Heart left ventricle (tissue), 16 donors: Measurements from ENCODE around the gene ATP7B. TPM values are rescaled to one million over a fixed set of nuclear protein-coding genes. Genes with fewer than 3 reads are reported as not detected.

Experiments used
- ATAC-seq, 4 donors: fragments of 200-7000 bp; cut with Tn5 transposase; one replicate each; pipeline ENCODE4 v1.9.1; 2020 to 2022; ENCODE audit warnings: moderate library complexity in 4 of 4, mild to moderate bottlenecking in 3 of 4, moderate number of reproducible peaks in 1 of 4
- DNase-seq, 5 donors: peaks; one replicate each; pipeline ENCODE4 v3.0.0-alpha.2; 2020
- H3K27ac ChIP-seq, 12 donors: fragments of 200-600 bp; sonication (generic) in 4 of 12; one replicate each; pipeline versions ENCODE4 v1.5.0 to v1.8.0; 2016 to 2022; ENCODE audit warnings: mild to moderate bottlenecking in 2 of 12
- H3K27me3 ChIP-seq, 9 donors: fragments of 200-600 bp; sonication (generic) in 2 of 9; one replicate each; pipeline versions ENCODE4 v1.5.1 to v1.8.0; 2016 to 2022; ENCODE audit warnings: mild to moderate bottlenecking in 3 of 9
- H3K36me3 ChIP-seq, 9 donors: fragments of 200-600 bp; sonication (generic) in 2 of 9; one replicate each; pipeline versions ENCODE4 v1.5.0 to v1.8.0; 2018 to 2022; ENCODE audit warnings: mild to moderate bottlenecking in 2 of 9
- H3K4me1 ChIP-seq, 12 donors: fragments of 200-600 bp; sonication (generic) in 4 of 12; one replicate each; pipeline versions ENCODE4 v1.5.0 to v1.8.0; 2016 to 2022; ENCODE audit warnings: mild to moderate bottlenecking in 3 of 12
- H3K4me3 ChIP-seq, 12 donors: fragments of 200-600 bp; sonication (generic) in 4 of 12; one replicate each; pipeline versions ENCODE4 v1.5.0 to v1.8.0; 2017 to 2022; ENCODE audit warnings: mild to moderate bottlenecking in 9 of 12, moderate library complexity in 4 of 12
- H3K9me3 ChIP-seq, 12 donors: fragments of 200-600 bp; sonication (generic) in 4 of 12; one replicate each; pipeline versions ENCODE4 v1.5.0 to v1.8.0; 2016 to 2022; ENCODE audit warnings: mild to moderate bottlenecking in 1 of 12
- CTCF ChIP-seq, 12 donors: fragments of 200-600 bp; sonication (generic) in 4 of 12; IDR thresholded peaks; one replicate each; pipeline versions ENCODE4 v1.5.0 to v1.8.0; 2018 to 2022; ENCODE audit warnings: antibody characterized with exemption in 12 of 12, mild to moderate bottlenecking in 5 of 12
- POLR2A ChIP-seq, 2 donors: fragments of 450-650 bp; IDR thresholded peaks; one replicate each; pipeline ENCODE4 v1.6.1; 2017; ENCODE audit warnings: antibody characterized with exemption in 2 of 2, mild to moderate bottlenecking in 2 of 2, moderate library complexity in 2 of 2
- WGBS, 4 donors: extraction: QIAGEN DNeasy Blood & Tissue Kit in 2 of 4; methylation state at CpG; one replicate each; pipeline versions ENCODE4 v1.1.5 to v1.1.7; 2013 to 2018; 5-methylcytosine and 5-hydroxymethylcytosine counted together
- intact Hi-C, 10 donors: fragments of 100-400 bp; cut with DNase I; formaldehyde crosslinking; loops; one replicate each; pipeline versions ENCODE4 v1.11.1 to v1.14.2; 2022
- polyA plus RNA-seq, 2 donors: library from polyadenylated mRNA; stranded (reverse); fragments of 200-250 nt; gene quantifications; one replicate each; pipeline ENCODE4 v1.2.3, GENCODE V29; 2013
- total RNA-seq, 9 donors: library from RNA; depleted of rRNA in 2 of 9; stranded (reverse); fragments of >200 nt in 2 of 9; fragmentation: NEBNext Ultra II Directional in 3 of 9; extraction: Animal tissue kit (Norgen Biotek cat#: 25700) in 3 of 9; gene quantifications; one replicate each; pipeline versions ENCODE4 v1.1.0 to v1.2.4, GENCODE V29; 2016 to 2023
- donor health status: ischemic (EF 13 %, LVEDD 7.1; RV severe dilation, severe dysfunction).
- donor health status: healthy with polysubstance abuse.
- donor health status: DM: no; HTN: yes; CAD: no.
- donor health status: DM: no; HTN: no; CAD: no.
- donor health status: ischemic (EF 25% LVEDD 6.9; RV normal size, moderate dysfunction).
- donor health status: ischemic (EF 25% LVEDD 5.7; RV mildly dilated, moderate dysfunction).
- donor health status: healthy.
- donor health status: DM: yes; HTN: yes; CAD: no.
- donor health status: ischemic (EF 35%, LVEDD 5.7; RV mildly dilated, moderate dysfunction).
- donor health status: nonischemic (EF 11% LVEDD 7.7; RV severe dilation, severe dysfunction).
- donor health status: DM: yes; HTN: yes; CAD: no.
- donor health status: PGD.
- donor health status: ischemic (EF 29% LVEDD 5.4; RV normal size, mild dysfunction).
- donor health status: nonischemic (EF 23%, LVEDD 6.1; RV moderate dilation, normal function).

Gene ATP7B
- total and polyA plus RNA-seq, 11 donors = 2.7 to 11.4 (median 4.3) TPM

DNA sequence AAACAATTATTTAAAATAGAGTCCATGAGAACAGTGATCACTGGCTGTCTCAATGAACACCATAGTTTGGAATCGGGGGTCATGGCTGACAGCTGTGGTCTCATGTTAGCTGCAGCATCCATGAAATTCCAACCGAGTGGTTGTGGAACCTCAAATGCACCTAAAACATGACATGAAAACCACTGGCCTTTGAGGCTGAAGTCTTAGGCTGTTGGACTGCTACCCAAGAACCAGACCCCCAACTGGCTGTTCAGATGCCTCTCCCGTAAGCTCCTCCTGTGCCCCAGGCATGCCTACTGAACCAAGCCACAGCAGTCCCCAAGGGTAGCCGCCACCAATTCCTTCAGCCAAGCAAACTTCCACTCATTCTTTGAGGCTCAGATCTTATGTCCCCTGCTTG lies 50.5 kb downstream of the ATP7B start:
- intact Hi-C loops = no loop called here
- Histone ChIP-seq H3K27ac (no peak overlapping the region), H3K4me1 (no peaks in the 10 kb centered on the region), H3K4me3 (no peak overlapping the region), H3K36me3 (peaks cover 0 to 19% (median 3%) of the 10 kb centered on the region in 9 donors), H3K27me3 (no peaks in the 10 kb centered on the region), H3K9me3 (no peaks in the 10 kb centered on the region)
- no peak for TF ChIP-seq POLR2A (IDR thresholded peaks at IDR 0.05)
- ATAC-seq (no peak), DNase-seq (no peak)
- WGBS, 4 donors = 97 to 98% (median 98%) methylated on average over 4 of the region's 4 CpGs

GRCh38 chr13:51959773-51960172 lies 51.5 kb downstream of the ATP7B start:
- intact Hi-C loops = no loop called here
- no peak overlapping the region for H3K27ac ChIP-seq
- DNase-seq = no peak
- TF ChIP-seq CTCF (IDR thresholded peaks at IDR 0.05) = no peak
- TF ChIP-seq POLR2A (IDR thresholded peaks at IDR 0.05) = no peak
- H3K4me1 ChIP-seq = no peaks in the 10 kb centered on the region
- ATAC-seq = no peak
- no peaks in the 10 kb centered on the region for H3K9me3 ChIP-seq
- H3K27me3 ChIP-seq = no peaks in the 10 kb centered on the region
- WGBS, 4 donors = 87 to 93% (median 92%) methylated on average over 3 of the region's 3 CpGs
- peaks cover 0 to 21% (median 3%) of the 10 kb centered on the region in 9 donors for H3K36me3 ChIP-seq
- no peak overlapping the region for H3K4me3 ChIP-seq

- DNase-seq (no peak), ATAC-seq (no peak)
- H3K27ac ChIP-seq = no peak overlapping the region
- no peaks in the 10 kb centered on the region for H3K27me3 ChIP-seq
- no peaks in the 10 kb centered on the region for H3K9me3 ChIP-seq
- no peaks in the 10 kb centered on the region for H3K4me1 ChIP-seq
- intact Hi-C loops = no loop called here
- no peak overlapping the region for H3K4me3 ChIP-seq
- 90 to 97% (median 92%) methylated on average over 8 of the region's 8 CpGs for WGBS, 4 donors
- peaks cover 0 to 25% (median 3%) of the 10 kb centered on the region in 9 donors for H3K36me3 ChIP-seq
- TF ChIP-seq CTCF (IDR thresholded peaks at IDR 0.05) (no peak), POLR2A (IDR thresholded peaks at IDR 0.05) (no peak)
Measured at GRCh38 chr13:51958217-51958547, 53.1 kb downstream of the ATP7B start.

GRCh38 chr13:51957377-51958216 lies 53.7 kb downstream of the ATP7B start:
- peaks cover 0 to 31% (median 3%) of the 10 kb centered on the region in 9 donors for H3K36me3 ChIP-seq
- H3K27ac ChIP-seq = no peak overlapping the region
- ATAC-seq (no peak), DNase-seq (no peak)
- no peak for TF ChIP-seq CTCF (IDR thresholded peaks at IDR 0.05)
- TF ChIP-seq POLR2A (IDR thresholded peaks at IDR 0.05) = no peak
- 86 to 98% (median 95%) methylated on average over 9 of the region's 9 CpGs for WGBS, 4 donors
- H3K4me1 ChIP-seq = no peaks in the 10 kb centered on the region
- no peaks in the 10 kb centered on the region for H3K27me3 ChIP-seq
- no peak overlapping the region for H3K4me3 ChIP-seq
- intact Hi-C loops = no loop called here
- H3K9me3 ChIP-seq = no peaks in the 10 kb centered on the region

DNA sequence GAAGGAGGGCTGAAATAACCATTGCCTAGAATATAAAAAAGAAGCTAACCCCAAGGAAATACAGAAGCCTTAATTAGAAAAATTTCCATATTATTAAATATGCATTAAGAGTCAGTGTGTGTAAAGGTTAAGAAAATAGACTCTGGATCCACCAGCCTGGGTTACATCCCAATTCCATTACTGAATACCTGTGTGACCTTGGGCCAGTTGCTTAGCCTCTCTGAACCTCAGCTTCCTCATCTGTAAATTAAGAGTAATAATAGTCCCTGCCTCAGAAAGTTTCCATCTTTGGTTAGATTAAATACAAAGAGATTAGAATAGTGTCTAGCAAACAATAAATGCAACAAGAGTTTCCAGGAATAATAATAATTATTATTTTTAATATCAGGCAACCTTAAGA lies 54.5 kb downstream of the ATP7B start:
- Histone ChIP-seq H3K9me3 (no peaks in the 10 kb centered on the region), H3K27ac (no peak overlapping the region), H3K36me3 (peaks cover 0 to 35% (median 3%) of the 10 kb centered on the region in 9 donors), H3K27me3 (no peaks in the 10 kb centered on the region), H3K4me3 (no peak overlapping the region), H3K4me1 (no peaks in the 10 kb centered on the region)
- TF ChIP-seq CTCF (IDR thresholded peaks at IDR 0.05) (no peak), POLR2A (IDR thresholded peaks at IDR 0.05) (no peak)
- DNase-seq = no peak
- intact Hi-C loops = no loop called here
- no peak for ATAC-seq
